HG02884 (cell line): ENCODE data around the gene GEMIN8.

Experiments
- ATAC-seq: cut with Tn5 transposase; IDR thresholded peaks from one replicate; pipeline ENCODE4 v1.9.1; 2021; ENCODE audit warnings: mild to moderate bottlenecking, moderate library complexity; ENCODE audit not compliant: unreplicated experiment

Gene GEMIN8

DNA sequence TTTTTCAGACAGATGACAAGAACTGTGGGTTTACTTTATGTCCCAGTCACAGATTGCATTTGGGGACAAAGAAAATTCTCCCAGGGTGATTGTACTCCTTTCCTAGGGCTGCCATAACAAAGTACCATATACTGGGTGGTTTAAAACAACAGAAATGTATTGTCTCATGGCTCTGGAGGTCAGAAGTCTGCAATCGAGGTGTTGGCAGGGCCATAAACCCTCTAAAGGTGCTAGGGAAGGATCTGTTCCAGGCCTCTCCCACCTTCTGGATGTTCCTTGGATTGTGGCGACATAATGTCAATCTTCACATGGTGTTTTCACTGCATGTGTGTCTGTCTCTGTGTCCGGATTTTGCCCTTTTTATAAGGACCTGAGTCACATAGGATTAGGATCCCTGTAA is 12.3 kb downstream of the GEMIN8 start:
- no peak for ATAC-seq

- no peak for ATAC-seq
Observed at GRCh38 chrX:14015941-14016340, 13.8 kb downstream of the GEMIN8 start.

- ATAC-seq = no peak
Observed at GRCh38 chrX:14015294-14015693, 14.4 kb downstream of the GEMIN8 start.

- no peak for ATAC-seq
Observed at GRCh38 chrX:14014526-14014925, 15.2 kb downstream of the GEMIN8 start.

- ATAC-seq = no peak
Observed at GRCh38 chrX:14013054-14013453, 16.6 kb downstream of the GEMIN8 start.

- ATAC-seq = no peak
Observed at GRCh38 chrX:14010566-14010965, 19.1 kb downstream of the GEMIN8 start.

GRCh38 chrX:14006540-14006939 is 23.2 kb downstream of the GEMIN8 start:
- ATAC-seq = no peak

GRCh38 chrX:14003876-14004425 is 25.7 kb downstream of the GEMIN8 start:
- no peak for ATAC-seq

DNA sequence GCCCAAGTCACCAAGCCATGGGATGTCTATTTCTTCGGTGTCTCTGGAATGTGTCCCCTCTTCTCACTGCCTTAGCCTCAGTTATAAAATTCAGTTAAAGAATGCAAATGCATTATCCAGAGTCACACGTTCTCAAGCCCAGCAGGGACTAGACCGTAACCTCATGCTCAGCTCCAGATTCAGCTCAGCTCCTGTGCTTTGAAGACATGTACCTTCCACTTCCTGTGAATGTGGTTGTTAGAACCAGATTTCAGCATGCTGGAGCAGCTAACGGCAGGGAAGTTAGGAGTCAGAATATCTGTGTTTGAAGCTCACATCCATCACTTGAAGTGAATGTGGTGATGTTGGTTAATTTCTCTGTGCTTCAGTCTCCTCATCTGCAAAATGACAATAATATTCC is 26.7 kb downstream of the GEMIN8 start:
- no peak for ATAC-seq

DNA sequence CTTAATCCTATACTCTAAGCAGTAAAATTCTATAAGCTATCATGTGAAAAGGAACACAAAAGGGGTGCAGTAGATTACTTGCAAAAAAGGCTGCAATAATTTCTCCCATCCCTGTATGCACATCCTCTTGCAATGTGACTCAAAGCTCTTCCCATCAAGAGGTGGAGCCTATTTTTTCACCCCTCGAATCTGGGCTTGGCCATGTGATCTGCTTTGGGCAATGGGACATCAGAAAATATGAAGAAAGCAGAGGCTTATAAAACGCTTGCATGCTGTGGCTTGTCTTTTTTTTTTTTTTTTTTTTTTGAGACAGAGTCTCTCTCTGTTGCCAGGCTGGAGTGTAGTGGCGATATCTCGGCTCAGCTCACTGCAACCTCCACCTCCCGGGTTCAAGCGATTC is 33.0 kb downstream of the GEMIN8 start:
- ATAC-seq = no peak

- no peak for ATAC-seq
Observed at GRCh38 chrX:13994536-13995080, 35.1 kb downstream of the GEMIN8 start.

- no peak for ATAC-seq
Observed at GRCh38 chrX:13994104-13994503, 35.6 kb downstream of the GEMIN8 start.

- no peak for ATAC-seq
Observed at GRCh38 chrX:13990126-13990800, 39.4 kb downstream of the GEMIN8 start.

DNA sequence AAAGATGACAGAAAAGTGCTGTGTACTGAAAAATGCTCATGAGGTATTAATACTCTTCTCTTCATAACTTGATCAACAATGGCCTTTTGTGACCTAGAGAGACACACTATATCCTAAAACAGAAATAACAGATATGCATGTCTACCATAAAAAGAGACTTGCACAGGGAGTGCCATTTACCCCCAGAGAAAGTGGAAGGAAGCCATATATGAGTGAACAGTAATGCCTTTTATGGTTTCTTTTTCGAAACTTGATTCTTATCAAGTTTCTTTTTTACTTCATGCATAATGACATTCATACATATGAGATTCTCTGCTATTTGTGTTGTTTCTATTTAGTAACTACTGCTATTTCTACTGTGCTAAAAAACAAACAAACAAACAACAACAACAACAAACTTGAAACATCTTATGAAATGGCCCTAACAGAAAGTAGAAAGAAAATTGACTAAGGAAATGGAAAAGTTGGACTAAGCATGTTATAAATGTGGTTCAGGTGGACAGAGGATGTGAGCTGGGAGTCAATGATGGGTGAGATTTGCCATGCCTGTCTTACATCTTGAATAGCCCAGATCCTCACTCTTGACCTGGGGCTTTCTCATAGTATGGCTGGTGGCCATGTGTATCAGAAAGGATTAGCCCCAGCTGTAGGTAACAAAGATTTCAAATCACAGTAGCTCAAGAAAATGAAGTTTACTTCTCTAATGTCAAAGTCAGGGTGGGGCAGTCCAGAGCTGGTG is 43.8 kb downstream of the GEMIN8 start:
- ATAC-seq = no peak

DNA sequence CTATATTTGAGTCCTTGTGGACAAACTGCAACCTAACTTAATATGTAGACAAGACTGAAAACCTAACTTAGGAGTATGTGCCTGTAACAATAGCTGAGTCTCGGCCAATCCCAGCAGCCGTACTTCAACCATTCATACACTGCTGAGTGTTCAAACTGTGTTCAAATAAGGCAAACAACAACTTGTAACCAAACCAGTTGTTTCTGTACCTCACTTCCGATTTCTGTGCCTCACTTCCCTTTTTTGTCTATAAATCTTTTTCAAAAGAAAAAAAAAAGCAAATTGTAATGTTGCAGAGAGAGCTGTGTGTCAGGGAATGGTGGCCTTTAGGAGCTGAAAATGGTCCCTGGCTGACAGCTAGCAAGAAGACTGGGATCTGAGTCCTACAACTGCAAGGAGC is 46.0 kb downstream of the GEMIN8 start:
- no peak for ATAC-seq

DNA sequence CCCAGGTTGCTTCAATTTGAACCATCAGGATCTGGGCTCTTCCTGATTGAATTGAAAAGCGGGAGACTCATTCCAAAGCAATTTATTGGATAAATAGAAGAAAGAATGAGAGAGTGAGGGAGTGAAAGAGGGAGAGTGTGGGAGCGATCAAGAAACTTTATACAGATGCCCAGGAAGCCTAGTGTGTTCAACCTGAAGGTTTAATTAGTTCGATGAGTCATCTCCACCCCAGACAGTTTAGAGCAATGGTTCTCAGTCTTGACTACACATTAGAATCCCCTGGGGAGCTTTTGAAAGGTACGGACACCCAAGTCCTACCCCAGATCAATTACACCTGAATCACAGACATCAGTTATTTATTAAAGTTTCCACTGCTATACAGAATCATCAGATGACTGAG is 61.5 kb downstream of the GEMIN8 start:
- ATAC-seq = no peak

DNA sequence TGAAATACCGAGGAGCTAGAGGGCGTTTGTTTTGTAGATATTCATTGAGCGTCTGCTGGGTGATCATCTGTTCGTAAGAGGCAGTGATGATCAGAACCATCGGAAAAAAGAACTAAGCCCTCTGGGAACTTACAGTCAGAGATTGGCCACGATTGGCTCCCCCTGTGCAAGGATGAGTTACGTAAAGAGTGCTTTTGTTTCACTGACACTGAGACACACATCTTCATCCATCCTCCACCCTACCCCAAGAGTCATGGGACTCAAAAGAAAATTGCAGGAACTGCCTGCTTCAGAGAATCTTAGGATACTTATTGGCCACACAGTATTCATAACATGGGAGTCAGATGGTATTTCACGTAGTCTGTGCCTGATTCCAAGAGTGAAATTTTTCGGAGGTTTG is 62.1 kb downstream of the GEMIN8 start:
- ATAC-seq = no peak

GRCh38 chrX:13966793-13967125 is 62.9 kb downstream of the GEMIN8 start:
- no peak for ATAC-seq

DNA sequence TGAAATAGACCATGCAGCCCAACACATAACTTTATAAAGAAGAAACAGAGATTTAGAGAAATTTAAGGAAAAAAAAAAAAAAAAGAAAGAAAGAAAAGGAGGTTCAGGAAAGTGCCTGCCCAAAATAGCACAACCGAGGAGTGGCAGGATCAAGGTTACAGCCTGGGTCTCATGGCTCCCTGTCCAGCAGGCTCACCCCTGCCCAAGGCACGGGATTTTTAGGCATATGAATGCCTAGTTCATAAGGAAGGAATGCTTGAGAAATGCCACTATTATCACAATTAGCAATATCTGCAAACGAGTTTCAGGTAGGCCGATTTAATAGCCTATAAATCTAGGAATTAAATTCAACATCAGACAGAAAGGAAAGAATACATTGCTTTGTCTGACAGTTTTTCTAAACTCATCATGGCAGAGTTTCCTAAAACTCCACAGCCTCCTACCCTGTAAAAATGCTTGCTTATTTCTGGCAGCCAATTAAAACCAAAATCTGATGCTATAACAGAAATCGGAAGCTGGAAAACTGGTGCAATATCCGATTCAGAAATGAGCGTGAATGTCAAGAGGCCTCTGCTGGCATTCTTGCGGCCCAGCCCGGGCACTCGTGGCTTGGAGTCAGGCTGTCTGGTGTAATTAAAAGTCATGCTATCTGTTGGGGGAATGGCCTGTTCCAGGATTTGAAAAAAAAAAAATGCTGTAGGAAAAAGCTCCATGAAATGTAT is 63.5 kb downstream of the GEMIN8 start:
- no peak for ATAC-seq

- no peak for ATAC-seq
Observed at GRCh38 chrX:13965531-13965930, 64.2 kb downstream of the GEMIN8 start.

- ATAC-seq = no peak
Observed at GRCh38 chrX:13956998-13957397, 72.7 kb downstream of the GEMIN8 start.
